H1 (cell line): ENCODE measurements around the gene TBCA. TPM values are rescaled to one million over a fixed set of nuclear protein-coding genes. Genes with fewer than 3 reads are reported as not detected.

Experiments
- ATF2 ChIP-seq: IDR thresholded peaks from 2 replicates; pipeline ENCODE4 v1.6.1; 2012; ENCODE audit warnings: low read length, inconsistent platforms
- CHD7 ChIP-seq: fragments of 300-600 bp; sonication (generic); IDR thresholded peaks from 2 replicates; pipeline ENCODE4 v1.7.1; 2012; ENCODE audit warnings: low read length, moderate library complexity, mild to moderate bottlenecking, inconsistent platforms; ENCODE audit not compliant: insufficient replicate concordance
- polyA plus RNA-seq, 7 experiments: library from polyadenylated mRNA; depleted of rRNA in 3 of 7; stranded (reverse) in 5 of 7; unstranded in 2 of 7; fragments of >200 nt in 5 of 7; fragments of 200-250 nt in 2 of 7; gene quantifications; 1 replicate in 5 of 7; 2 replicates in 1 of 7; 4 replicates in 1 of 7; pipeline versions ENCODE4 v1.2.1 to v1.2.3, GENCODE V29; 2011 to 2013; ENCODE audit warnings: missing spikeins in 2 of 7, mixed read lengths in 2 of 7
- total RNA-seq: library from RNA; stranded (reverse); fragmentation: NEBNext Ultra II Directional; extraction: Animal tissue kit (Norgen Biotek cat#: 25700); gene quantifications from 2 replicates; pipeline ENCODE4 v1.2.1, GENCODE V29; 2021

The TBCA gene
- total and polyA plus RNA-seq, 2 of the 8 experiments (the other 6 are each of a cell fraction or from before 2014, with no cell fraction given): 55.7 to 320 TPM

GRCh38 chr5:77784735-77785134, 8.6 kb upstream of the TBCA start (continued):
- TF ChIP-seq CHD7 (no peak), ATF2 (no peak)
